Measurements from ENCODE around the gene ARID1A. TPM values are rescaled to one million over a fixed set of nuclear protein-coding genes. Genes with fewer than 3 reads are reported as not detected.
"Not testable (repeated sequence)": the region's sequence is repeated elsewhere in the genome, so short reads cannot be mapped to it uniquely, and the experiment has no call there.

The ARID1A gene
- total RNA-seq, 1 donor from 2014 or later = 29.4 TPM

GRCh38 chr1:26696654-26697430, 1.0 kb downstream of the ARID1A start:
- ATAC-seq (ENCODE audit: poor library complexity) (no peak), DNase-seq (peak; percentile 66)
- intact Hi-C loops (cut with DNase I) = loop anchor here (5.0 kb wide), 1 partner anchor 55 kb away; no protein-coding TSS in a partner anchor

DNA sequence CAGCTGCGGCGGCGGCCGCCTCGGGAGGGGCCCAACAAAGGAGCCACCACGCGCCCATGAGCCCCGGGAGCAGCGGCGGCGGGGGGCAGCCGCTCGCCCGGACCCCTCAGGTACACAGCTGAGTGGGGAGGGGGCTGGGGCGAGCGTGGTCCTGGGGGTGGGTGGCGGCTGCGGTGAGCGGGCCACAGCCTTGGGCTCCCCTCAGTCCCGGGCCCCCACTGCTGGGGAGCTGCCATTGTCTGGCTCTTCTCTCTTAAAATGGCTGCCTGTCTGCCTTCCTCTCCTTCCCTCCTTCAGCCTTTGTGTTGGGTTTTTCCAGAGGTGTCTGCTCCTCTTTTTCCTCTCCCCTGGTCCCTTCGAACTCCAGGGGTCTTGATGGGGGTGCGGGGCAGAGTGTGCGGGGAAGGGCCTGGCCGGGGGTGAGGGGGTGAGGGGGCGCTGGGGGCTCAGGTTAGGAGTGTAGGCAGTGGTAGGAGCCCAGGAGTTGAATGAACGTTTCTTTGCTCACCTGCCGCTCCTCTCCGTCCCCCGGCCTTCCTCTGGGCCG, 1.7 kb downstream of the ARID1A start:
- intact Hi-C loops (cut with DNase I) = loop anchor here (5.0 kb wide), 1 partner anchor 55 kb away; no protein-coding TSS in a partner anchor
- ATAC-seq (ENCODE audit: poor library complexity) (no peak), DNase-seq (no peak)

GRCh38 chr1:26697978-26698849, 2.4 kb downstream of the ARID1A start:
- ATAC-seq (ENCODE audit: poor library complexity) (peak; percentile 53), DNase-seq (peak; percentile 52)
- intact Hi-C loops (cut with DNase I) = loop anchor here (5.0 kb wide), 1 partner anchor 54 kb away; no protein-coding TSS in a partner anchor

DNA sequence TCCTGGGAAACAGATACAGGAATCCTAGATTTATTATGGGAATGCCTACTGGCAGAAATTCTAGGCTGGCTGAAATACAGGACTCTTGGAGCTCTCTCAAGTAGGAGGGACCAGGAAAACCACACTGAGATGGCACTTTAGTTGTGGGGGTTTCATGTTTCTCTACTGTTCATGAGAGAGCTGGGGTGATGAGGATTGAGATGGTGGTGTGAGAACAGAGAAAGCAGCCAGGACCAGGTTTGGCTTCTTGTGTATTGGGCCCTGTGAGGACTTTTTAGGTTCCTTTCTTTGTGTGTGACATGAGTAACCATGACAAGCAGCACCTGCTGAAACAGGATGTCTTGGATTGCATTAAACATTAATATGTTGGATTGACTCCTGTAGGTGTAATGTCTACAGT, 4.9 kb downstream of the ARID1A start:
- DNase-seq = no peak
- intact Hi-C loops (cut with DNase I) = no loop called here
- ATAC-seq (ENCODE audit: poor library complexity) = no peak

DNA sequence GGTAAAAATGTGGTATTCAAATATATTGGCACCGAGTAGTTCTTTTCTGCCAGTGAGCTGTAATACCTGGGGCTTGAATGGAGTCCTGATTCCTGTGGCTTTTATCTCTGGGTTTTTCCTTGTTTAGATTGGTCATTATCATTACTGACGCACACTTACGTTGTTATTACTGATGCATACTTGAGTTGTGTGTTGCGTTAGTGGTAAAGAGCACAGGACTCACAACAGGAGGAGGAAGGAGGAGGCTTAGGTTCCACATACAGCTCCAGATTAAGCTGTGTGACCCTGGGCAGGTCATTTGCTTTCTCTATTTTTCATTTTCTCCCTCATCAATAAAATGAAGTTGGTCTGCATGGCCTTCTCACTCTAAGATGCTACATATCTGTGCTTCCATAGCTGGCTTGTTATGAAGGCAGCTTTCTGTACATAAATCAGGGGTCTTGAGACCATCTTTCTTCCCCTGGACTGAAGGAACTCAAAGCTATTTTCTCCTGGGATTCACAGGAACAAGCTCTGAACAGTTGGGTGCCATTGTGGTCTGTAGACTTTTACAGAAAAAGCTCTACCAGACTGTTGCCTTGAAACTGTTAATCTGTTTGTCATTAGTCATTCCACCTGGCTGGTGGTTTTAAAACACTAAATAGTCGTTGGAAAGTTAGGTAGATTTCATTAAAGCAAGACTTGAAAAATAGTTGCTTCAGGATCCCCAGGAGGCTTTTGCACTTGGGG, 5.6 kb downstream of the ARID1A start:
- ATAC-seq (ENCODE audit: poor library complexity) = no peak
- no peak for DNase-seq
- intact Hi-C loops (cut with DNase I) = no loop called here

DNA sequence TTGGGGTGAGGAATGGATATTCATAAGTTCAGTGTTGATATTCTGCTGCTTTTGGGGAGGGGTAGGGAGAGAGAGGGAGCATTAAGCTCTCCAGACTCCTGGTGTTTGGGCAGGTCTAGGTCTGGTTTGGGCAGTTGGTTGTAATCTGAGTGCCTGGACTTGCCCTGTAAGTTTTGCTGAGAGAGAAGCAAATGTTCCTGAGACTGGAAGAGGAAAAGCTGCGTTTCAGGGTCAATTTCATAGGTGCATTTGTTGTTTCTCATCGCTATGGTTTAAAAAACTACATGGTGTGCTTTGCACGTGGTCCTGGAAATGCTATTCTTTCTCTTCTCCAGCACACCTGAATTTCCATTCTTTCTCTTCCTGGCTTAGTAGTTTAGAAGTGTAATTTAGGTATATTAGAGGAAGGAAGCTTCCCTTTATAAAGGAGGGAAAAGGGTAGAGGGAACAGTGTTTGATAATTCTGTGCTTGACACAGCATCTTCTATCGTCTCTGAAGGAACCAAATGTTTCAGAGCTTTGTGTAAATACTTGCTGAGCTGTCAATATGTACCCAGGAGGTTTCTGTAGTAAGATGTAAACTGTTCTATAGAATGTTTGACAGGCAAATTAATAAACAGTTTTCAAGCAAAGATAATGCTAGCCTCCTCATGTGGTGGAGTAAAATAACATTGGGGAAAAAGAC, 6.3 kb downstream of the ARID1A start:
- intact Hi-C loops (cut with DNase I) = no loop called here

GRCh38 chr1:26702680-26703038, 6.8 kb downstream of the ARID1A start:
- ATAC-seq (ENCODE audit: poor library complexity) (no peak), DNase-seq (no peak)
- intact Hi-C loops (cut with DNase I) = no loop called here

More for the DNA sequence above, 6.3 kb downstream of the ARID1A start:
- ATAC-seq (ENCODE audit: poor library complexity) (no peak), DNase-seq (no peak)

- DNase-seq (no peak), ATAC-seq (ENCODE audit: poor library complexity) (no peak)
- intact Hi-C loops (cut with DNase I) = no loop called here
Observed at GRCh38 chr1:26703478-26703877, 7.7 kb downstream of the ARID1A start.

DNA sequence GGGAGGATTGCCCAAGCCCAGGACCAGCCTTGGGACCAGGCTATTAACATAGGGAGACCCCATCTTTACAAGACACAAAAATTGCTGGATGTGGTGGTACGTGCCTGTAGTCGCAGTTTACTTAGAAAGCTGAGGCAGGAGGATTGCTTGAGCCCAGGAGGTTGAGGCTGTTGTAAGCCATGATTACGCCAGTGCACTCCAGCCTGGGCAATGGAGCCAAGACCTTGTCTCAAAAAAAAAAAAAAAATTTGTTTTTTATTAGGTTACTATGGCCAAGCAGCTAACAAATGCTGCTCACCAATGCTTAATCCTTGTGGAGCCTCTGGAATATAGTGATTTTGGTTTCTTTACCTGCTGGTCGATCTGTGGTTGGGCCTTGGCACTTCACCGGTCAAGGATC, 8.8 kb downstream of the ARID1A start:
- no peak for ATAC-seq (ENCODE audit: poor library complexity)
- intact Hi-C loops (cut with DNase I) = no loop called here
- DNase-seq = no peak

GRCh38 chr1:26705227-26705626, 9.4 kb downstream of the ARID1A start:
- ATAC-seq (ENCODE audit: poor library complexity); DNase-seq; intact Hi-C loops (cut with DNase I): not testable (repeated sequence)

- DNase-seq = no peak
- intact Hi-C loops (cut with DNase I) = no loop called here
- ATAC-seq (ENCODE audit: poor library complexity) = peak; percentile 11
Observed at GRCh38 chr1:26705788-26706311, 10.0 kb downstream of the ARID1A start.

GRCh38 chr1:26706315-26706714, 10.5 kb downstream of the ARID1A start:
- ATAC-seq (ENCODE audit: poor library complexity) (no peak), DNase-seq (no peak)
- intact Hi-C loops (cut with DNase I) = no loop called here

- ATAC-seq (ENCODE audit: poor library complexity) (no peak), DNase-seq (no peak)
- intact Hi-C loops (cut with DNase I) = no loop called here
Observed at GRCh38 chr1:26710811-26711210, 15.0 kb downstream of the ARID1A start.

GRCh38 chr1:26711777-26712176, 16.0 kb downstream of the ARID1A start:
- ATAC-seq (ENCODE audit: poor library complexity) (no peak), DNase-seq (no peak)
- intact Hi-C loops (cut with DNase I) = no loop called here

DNA sequence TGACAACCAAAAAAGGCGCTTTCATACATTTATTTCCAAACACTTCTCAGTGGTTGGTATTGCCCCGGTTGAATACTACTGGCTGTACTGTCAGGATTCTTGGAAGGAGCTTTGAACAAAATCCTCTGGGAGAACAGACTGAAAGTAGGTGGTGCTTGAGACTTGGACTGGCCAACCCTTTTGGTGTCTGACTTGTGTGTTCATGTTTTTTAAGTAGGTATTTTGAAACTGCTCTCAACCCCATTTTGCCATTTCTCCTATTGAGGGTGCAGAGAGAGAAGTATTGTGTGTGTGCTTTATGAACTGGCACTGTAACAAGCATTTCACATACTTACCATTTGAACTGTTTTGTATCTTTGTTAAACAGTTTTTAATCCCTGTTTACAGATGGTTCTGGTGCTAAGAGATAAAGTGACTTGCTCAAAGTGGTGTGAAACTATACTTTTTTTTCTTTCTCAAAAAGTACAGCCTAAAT, 21.2 kb downstream of the ARID1A start:
- no peak for DNase-seq
- intact Hi-C loops (cut with DNase I) = no loop called here
- ATAC-seq (ENCODE audit: poor library complexity) = peak; percentile 57

DNA sequence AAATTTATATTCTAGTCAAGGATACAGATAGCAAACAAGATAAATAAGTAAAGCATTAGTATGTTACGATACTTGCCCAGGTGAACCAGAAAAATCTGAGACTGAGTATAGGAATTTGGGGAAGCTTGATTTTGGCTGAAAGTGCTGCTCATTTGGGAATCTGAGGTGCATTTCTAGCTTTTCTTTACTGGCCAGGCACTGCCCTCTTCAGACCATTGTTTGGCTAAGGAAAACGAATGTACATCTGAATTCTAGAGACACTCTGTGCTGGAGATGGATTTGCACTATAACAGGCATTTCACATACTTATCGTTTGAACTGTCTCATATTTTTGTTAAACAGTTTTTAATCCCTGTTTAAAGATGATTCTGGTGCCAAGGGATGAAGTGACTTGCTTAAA, 23.4 kb downstream of the ARID1A start:
- intact Hi-C loops (cut with DNase I) = no loop called here
- no peak for ATAC-seq (ENCODE audit: poor library complexity)
- DNase-seq = no peak

- no peak for DNase-seq
- intact Hi-C loops (cut with DNase I) = no loop called here
- ATAC-seq (ENCODE audit: poor library complexity) = no peak
Observed at GRCh38 chr1:26721669-26722355, 26.0 kb downstream of the ARID1A start.
